ENCODE data around the gene RASSF5.

DNA sequence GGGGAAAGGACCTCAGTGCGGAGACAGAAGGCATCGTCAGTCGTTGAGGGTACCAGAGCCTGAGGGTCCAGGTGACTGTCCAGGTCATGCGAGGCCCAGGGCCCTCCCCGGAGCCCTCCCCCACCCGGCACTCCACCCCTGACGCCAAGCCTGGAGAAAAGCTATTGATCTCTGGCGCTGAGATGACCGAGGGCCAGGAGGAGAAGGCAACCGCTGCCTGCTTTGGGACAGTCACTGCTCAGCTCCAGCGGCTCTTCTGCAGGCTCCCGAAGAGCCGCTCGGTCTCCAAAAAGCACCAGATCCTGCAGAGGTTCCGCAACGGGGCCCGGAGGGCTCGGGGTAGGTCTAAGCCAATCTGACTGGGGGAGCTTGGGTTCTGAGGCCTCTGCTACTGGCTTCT is 10.9 kb downstream of the RASSF5 start:
- TF ChIP-seq EZH2 (IDR thresholded peaks at IDR 0.05; ENCODE audit: borderline replicate concordance, low read depth, low read length, severe bottlenecking): no peak
- TF ChIP-seq, protein P1, sequence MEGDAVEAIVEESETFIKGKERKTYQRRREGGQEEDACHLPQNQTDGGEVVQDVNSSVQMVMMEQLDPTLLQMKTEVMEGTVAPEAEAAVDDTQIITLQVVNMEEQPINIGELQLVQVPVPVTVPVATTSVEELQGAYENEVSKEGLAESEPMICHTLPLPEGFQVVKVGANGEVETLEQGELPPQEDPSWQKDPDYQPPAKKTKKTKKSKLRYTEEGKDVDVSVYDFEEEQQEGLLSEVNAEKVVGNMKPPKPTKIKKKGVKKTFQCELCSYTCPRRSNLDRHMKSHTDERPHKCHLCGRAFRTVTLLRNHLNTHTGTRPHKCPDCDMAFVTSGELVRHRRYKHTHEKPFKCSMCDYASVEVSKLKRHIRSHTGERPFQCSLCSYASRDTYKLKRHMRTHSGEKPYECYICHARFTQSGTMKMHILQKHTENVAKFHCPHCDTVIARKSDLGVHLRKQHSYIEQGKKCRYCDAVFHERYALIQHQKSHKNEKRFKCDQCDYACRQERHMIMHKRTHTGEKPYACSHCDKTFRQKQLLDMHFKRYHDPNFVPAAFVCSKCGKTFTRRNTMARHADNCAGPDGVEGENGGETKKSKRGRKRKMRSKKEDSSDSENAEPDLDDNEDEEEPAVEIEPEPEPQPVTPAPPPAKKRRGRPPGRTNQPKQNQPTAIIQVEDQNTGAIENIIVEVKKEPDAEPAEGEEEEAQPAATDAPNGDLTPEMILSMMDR (IDR thresholded peaks at IDR 0.05; ENCODE audit: borderline replicate concordance, extremely low read depth, low read length, poor library complexity, severe bottlenecking): no peak

Data from DND-41 (cell line).